NT2/D1 (cell line): Measurements from ENCODE around the gene YPEL1.

ENCODE experiments used
- DNase-seq: peaks from one replicate; pipeline ENCODE4 v3.0.0-alpha.2; 2011; ENCODE audit warnings: low read depth, low spot score
- H3K27me3 ChIP-seq: 2 replicates; pipeline ENCODE4 v1.6.0; 2011; ENCODE audit warnings: mild to moderate bottlenecking; ENCODE audit not compliant: insufficient read length, insufficient read depth
- H3K36me3 ChIP-seq: 2 replicates; pipeline ENCODE4 v1.6.1; 2011; ENCODE audit warnings: mild to moderate bottlenecking, low read length, mixed read lengths; ENCODE audit not compliant: insufficient read depth, insufficient read length
- H3K4me1 ChIP-seq: 2 replicates; pipeline ENCODE4 v1.5.1; 2011; ENCODE audit not compliant: insufficient read depth, insufficient read length
- H3K4me3 ChIP-seq: 2 replicates; pipeline ENCODE4 v1.5.1; 2011; ENCODE audit warnings: low read depth; ENCODE audit not compliant: insufficient read length
- H3K9ac ChIP-seq: 2 replicates; pipeline ENCODE4 v1.6.0; 2011; ENCODE audit warnings: low read depth; ENCODE audit not compliant: insufficient read length
- H3K9me3 ChIP-seq: 2 replicates; pipeline ENCODE4 v1.5.1; 2011; ENCODE audit warnings: mild to moderate bottlenecking, low read length; ENCODE audit not compliant: insufficient read depth
- SUZ12 ChIP-seq: IDR thresholded peaks from 2 replicates; pipeline ENCODE4 v1.6.1; 2011; ENCODE audit not compliant: insufficient read length, insufficient read depth; ENCODE audit errors: extremely low read depth
- YY1 ChIP-seq: IDR thresholded peaks from 2 replicates; pipeline ENCODE4 v1.6.1; 2011; ENCODE audit not compliant: insufficient read length, insufficient read depth
- ZNF274 ChIP-seq: IDR thresholded peaks from 2 replicates; pipeline ENCODE4 v1.6.1; 2011; ENCODE audit warnings: mild to moderate bottlenecking, low read depth, low read length

YPEL1 gene

DNA sequence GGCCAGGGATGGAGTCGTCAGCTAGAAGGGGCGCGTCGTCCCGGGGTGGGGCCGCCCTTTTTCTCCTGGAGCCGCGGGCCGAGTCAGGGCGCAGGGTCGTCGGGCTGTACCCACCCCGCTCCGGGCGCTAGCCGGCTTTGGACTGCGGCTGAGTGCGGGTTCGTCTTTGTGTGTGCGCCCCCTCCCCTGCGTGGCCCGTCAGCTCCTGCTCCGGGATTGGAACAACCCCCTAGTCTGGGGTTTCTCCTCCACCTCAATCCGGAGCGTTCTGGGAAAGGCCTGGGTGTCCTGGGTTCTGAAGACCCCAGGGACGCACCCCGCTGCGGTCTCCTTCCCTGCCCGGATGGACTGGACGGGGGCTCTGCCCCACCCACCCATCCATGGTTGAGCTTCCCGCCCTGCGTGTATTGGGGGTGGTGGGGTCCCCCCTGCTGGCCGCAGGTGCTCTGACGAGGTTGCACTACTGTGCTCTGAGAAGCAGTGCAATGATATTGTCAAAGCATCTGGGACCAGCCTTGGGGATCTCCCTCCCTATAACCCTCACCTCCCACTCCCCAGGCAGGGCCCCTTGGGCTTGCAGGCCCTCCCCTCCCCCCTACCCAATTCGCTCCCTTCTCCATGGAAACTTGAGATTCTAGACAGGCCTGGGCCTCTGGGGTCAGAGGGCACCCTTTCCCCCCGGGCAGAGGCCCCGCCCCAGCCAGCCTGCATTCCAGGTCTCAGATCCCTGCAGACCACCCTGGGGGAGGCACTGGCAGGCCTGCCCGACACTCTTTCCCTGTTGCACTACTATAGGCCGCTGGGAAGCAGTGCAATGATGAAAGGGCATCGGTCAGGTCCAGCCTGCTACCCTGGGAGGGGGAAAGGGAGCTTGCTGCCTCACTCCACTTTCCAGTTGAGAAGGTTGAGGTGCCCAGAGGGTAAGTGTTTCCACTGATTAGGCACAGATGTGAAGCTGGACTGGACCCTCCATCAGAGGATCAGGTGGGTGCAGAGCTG lies 82.7 kb downstream of the YPEL1 start:
- TF ChIP-seq YY1 (no peak), ZNF274 (no peak), SUZ12 (no peak)

GRCh38 chr22:21652010-21652546 lies 83.5 kb downstream of the YPEL1 start:
- H3K9ac ChIP-seq = peak overlapping the region; percentile 88
- no peaks in the 10 kb centered on the region for H3K9me3 ChIP-seq
- peak overlapping the region; percentile 76 for H3K4me3 ChIP-seq
- DNase-seq = no peak
- no peak for TF ChIP-seq YY1
- TF ChIP-seq ZNF274 = no peak
- no peak for TF ChIP-seq SUZ12
- peaks cover 24% of the 10 kb centered on the region for H3K36me3 ChIP-seq
- no peaks in the 10 kb centered on the region for H3K27me3 ChIP-seq
- H3K4me1 ChIP-seq = peaks cover 7% of the 10 kb centered on the region

More for the DNA sequence above, 82.7 kb downstream of the YPEL1 start:
- Histone ChIP-seq H3K36me3 (peaks cover 24% of the 10 kb centered on the region), H3K4me1 (peaks cover 7% of the 10 kb centered on the region), H3K4me3 (peak overlapping the region; percentile 76), H3K27me3 (no peaks in the 10 kb centered on the region), H3K9ac (peak overlapping the region; percentile 88), H3K9me3 (no peaks in the 10 kb centered on the region)
- DNase-seq = no peak

DNA sequence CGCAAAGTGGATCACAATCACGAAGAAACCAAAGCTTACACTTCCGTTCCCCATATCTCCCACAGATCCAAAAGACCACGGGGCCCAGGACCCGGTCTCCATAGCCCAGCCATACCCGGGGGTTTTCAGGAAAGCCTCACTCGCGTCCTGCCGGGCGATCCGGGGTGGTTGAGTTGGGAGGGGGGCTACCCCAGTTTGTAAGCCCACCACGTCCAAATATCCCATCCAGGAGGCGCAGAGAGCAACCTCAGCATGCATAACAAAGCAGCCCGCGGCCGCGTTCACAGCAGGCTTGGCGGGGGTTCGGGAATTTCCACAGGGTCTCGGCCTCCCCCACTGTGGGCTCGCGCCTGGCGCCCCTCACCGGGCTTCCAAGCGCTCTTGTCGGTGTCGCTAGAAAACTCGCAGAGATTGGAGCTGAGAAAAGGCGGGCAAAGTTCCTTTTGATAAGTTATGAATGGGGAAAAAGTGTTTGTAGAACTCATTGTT lies 84.0 kb downstream of the YPEL1 start:
- peak overlapping the region; percentile 76 for H3K4me3 ChIP-seq
- H3K4me1 ChIP-seq = peaks cover 3% of the 10 kb centered on the region
- H3K9me3 ChIP-seq = no peaks in the 10 kb centered on the region
- H3K27me3 ChIP-seq = no peaks in the 10 kb centered on the region
- peak overlapping the region; percentile 74 for H3K9ac ChIP-seq
- no peak for DNase-seq
- TF ChIP-seq YY1 = no peak
- no peak for TF ChIP-seq ZNF274
- TF ChIP-seq SUZ12 = no peak
- peaks cover 25% of the 10 kb centered on the region for H3K36me3 ChIP-seq

- peaks cover 28% of the 10 kb centered on the region for H3K36me3 ChIP-seq
- DNase-seq = no peak
Measured at GRCh38 chr22:21650823-21651520, 84.6 kb downstream of the YPEL1 start.

DNA sequence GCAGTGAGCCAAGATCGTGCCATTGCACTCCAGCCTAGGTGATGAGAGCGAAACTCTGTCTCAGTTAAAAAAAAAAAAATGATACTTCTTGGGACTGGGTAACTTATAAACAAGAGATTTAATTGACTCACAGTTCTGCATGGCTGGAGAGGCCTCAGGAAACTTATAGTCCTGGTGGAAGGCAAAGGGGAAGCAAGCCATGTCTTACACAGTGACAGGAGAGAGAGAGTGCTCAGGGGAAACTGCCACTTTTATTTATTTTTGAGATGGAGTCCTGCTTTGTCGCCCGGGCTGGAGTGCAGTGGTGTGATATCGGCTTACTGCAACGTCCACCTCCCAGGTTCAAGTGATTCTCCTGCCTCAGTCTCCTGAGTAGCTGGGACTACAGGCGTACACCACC lies 85.3 kb downstream of the YPEL1 start:
- DNase-seq = no peak
- Histone ChIP-seq H3K4me1 (peaks cover 3% of the 10 kb centered on the region), H3K27me3 (no peaks in the 10 kb centered on the region), H3K9me3 (no peaks in the 10 kb centered on the region), H3K4me3 (no peak overlapping the region), H3K36me3 (peaks cover 28% of the 10 kb centered on the region), H3K9ac (no peak overlapping the region)
- no peak for TF ChIP-seq ZNF274
- TF ChIP-seq YY1 = no peak
- TF ChIP-seq SUZ12 = no peak

More at GRCh38 chr22:21650823-21651520, 84.6 kb downstream of the YPEL1 start:
- Histone ChIP-seq H3K4me1 (peaks cover 3% of the 10 kb centered on the region), H3K4me3 (peak overlapping the region; percentile 76), H3K9me3 (no peaks in the 10 kb centered on the region), H3K27me3 (no peaks in the 10 kb centered on the region), H3K9ac (peak overlapping the region; percentile 74)
- no peak for TF ChIP-seq ZNF274
- TF ChIP-seq SUZ12 = no peak
- no peak for TF ChIP-seq YY1
